GM23248 (cell line): ENCODE results near the gene TOPAZ1. TPM values are rescaled to one million over a fixed set of nuclear protein-coding genes. Genes with fewer than 3 reads are reported as not detected.

Experiments
- DNase-seq: peaks from one replicate; pipeline ENCODE4 v3.0.0-alpha.2; 2015
- H2AFZ ChIP-seq: fragments of 200-600 bp; sonication (generic); 2 replicates; pipeline ENCODE4 v1.6.1; 2016; ENCODE audit warnings: antibody characterized with exemption
- H3F3A ChIP-seq: fragments of 200-600 bp; sonication (generic); 2 replicates; pipeline ENCODE4 v1.6.1; 2016; ENCODE audit warnings: mild to moderate bottlenecking, antibody characterized with exemption, mixed run types; ENCODE audit not compliant: insufficient read depth
- H3K27ac ChIP-seq: fragments of 200-600 bp; sonication (generic); 2 replicates; pipeline ENCODE4 v1.5.1; 2016; ENCODE audit warnings: mild to moderate bottlenecking
- H3K27me3 ChIP-seq: fragments of 200-600 bp; sonication (generic); replicated peaks from 2 replicates; pipeline ENCODE4 v1.6.1; 2016; ENCODE audit warnings: mild to moderate bottlenecking; ENCODE audit not compliant: insufficient read depth
- H3K36me3 ChIP-seq: fragments of 200-600 bp; sonication (generic); 2 replicates; pipeline ENCODE4 v1.6.1; 2016; ENCODE audit warnings: low read depth, mild to moderate bottlenecking
- H3K4me1 ChIP-seq: fragments of 200-600 bp; sonication (generic); 2 replicates; pipeline ENCODE4 v1.6.1; 2016; ENCODE audit warnings: mild to moderate bottlenecking; ENCODE audit not compliant: insufficient read depth
- H3K4me2 ChIP-seq: fragments of 200-600 bp; sonication (generic); one replicate; pipeline ENCODE4 v1.6.1; 2016; ENCODE audit warnings: mild to moderate bottlenecking; ENCODE audit not compliant: unreplicated experiment
- H3K4me3 ChIP-seq: fragments of 200-600 bp; sonication (generic); 2 replicates; pipeline ENCODE4 v1.5.1; 2016; ENCODE audit warnings: mild to moderate bottlenecking
- H3K79me2 ChIP-seq: fragments of 200-600 bp; sonication (generic); 2 replicates; pipeline ENCODE4 v1.6.1; 2016; ENCODE audit warnings: mild to moderate bottlenecking; ENCODE audit not compliant: insufficient read depth
- H3K9ac ChIP-seq: fragments of 200-600 bp; sonication (generic); 2 replicates; pipeline ENCODE4 v1.6.1; 2016; ENCODE audit warnings: mild to moderate bottlenecking
- H3K9me2 ChIP-seq: fragments of 200-600 bp; sonication (generic); 2 replicates; pipeline ENCODE4 v1.6.1; 2016; ENCODE audit warnings: mixed run types, mild to moderate bottlenecking, moderate library complexity; ENCODE audit not compliant: insufficient read depth
- H3K9me3 ChIP-seq: fragments of 200-600 bp; sonication (generic); one replicate; pipeline ENCODE4 v1.6.1; 2017; ENCODE audit warnings: low read depth
- H4K20me1 ChIP-seq: fragments of 200-600 bp; sonication (generic); 2 replicates; pipeline ENCODE4 v1.6.0; 2016; ENCODE audit not compliant: insufficient read depth
- EZH2 ChIP-seq: fragments of 200-600 bp; sonication (generic); IDR thresholded peaks from 2 replicates; pipeline ENCODE4 v1.6.1; 2018; ENCODE audit warnings: antibody characterized with exemption, mild to moderate bottlenecking; ENCODE audit not compliant: insufficient read depth, poor library complexity, severe bottlenecking
- EZH2phosphoT487 ChIP-seq: fragments of 200-600 bp; sonication (generic); IDR thresholded peaks from 2 replicates; pipeline ENCODE4 v1.6.1; 2018; ENCODE audit warnings: antibody characterized with exemption, moderate library complexity, mild to moderate bottlenecking, low read depth; ENCODE audit not compliant: insufficient read depth
- WGBS, 2 experiments: methylation state at CpG; one replicate each; pipeline ENCODE4 v1.1.6; 2015 to 2017; ENCODE audit warnings: low lambda C conversion rate in 2 of 2, low coverage in 1 of 2; ENCODE audit errors: missing lambda C conversion rate in 2 of 2; 5-methylcytosine and 5-hydroxymethylcytosine counted together
- in situ Hi-C: fragments of 300-500 bp; cut with MboI; formaldehyde crosslinking; loops from 2 replicates; pipeline ENCODE4 v1.15.0; 2020
- polyA plus RNA-seq: library from polyadenylated mRNA; unstranded; fragments of >200 nt; fragmentation: Nextera tagmentation; extraction: Ambion mirVana; gene quantifications from 2 replicates; pipeline ENCODE4 v1.2.1, GENCODE V29; 2016
- total RNA-seq: library from RNA; depleted of rRNA; stranded (reverse); fragments of >200 nt; shearing (Covaris generic); gene quantifications from 2 replicates; pipeline ENCODE4 v1.2.3, GENCODE V29; 2014

Gene TOPAZ1
- total and polyA plus RNA-seq, 2 experiments from 2014 or later, result not detected

DNA sequence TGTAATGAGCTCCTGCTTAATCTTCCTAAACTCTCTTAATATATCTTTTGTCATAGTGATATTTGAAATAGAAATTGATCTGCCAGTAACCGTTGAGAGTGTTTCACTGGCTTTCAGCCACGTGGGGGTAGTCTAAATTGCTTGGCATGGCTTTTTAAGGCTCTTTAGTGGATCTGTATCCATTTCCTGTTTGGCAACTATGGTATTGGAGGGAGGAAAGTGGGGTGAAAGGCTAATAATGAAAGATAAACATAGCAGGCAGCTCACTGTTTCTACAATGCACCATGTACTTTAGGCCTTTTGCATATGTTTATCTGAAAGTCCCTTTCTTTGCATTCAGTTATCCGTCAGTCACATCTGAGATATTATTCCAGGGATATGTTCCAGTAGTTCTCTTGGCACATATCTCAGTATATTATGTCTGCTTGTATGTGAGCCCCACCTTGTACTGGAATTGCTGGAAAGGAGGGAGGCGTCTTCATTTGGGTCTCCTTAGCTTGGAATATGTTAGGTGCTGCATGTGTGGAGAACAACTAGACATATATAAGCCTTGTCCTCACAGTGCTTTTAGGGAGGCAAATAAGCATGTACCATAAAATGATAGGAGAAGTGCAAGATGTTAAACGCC lies 10.8 kb downstream of the TOPAZ1 start:
- Histone ChIP-seq H3K79me2 (no peaks in the 10 kb centered on the region), H3K4me2 (no peak overlapping the region), H3K27ac (no peak overlapping the region), H3K9me2 (no peaks in the 10 kb centered on the region), H3K9me3 (no peaks in the 10 kb centered on the region), H3K36me3 (no peaks in the 10 kb centered on the region), H2AFZ (no peak overlapping the region), H3K27me3 (no peaks in the 10 kb centered on the region), H3K4me3 (no peak overlapping the region), H3F3A (no peaks in the 10 kb centered on the region), H3K4me1 (no peaks in the 10 kb centered on the region), H4K20me1 (no peaks in the 10 kb centered on the region), H3K9ac (no peak overlapping the region)
- 28 to 30% methylated on average over 5 of the region's 5 CpGs for WGBS, 2 experiments
- no peak for DNase-seq
- in situ Hi-C loops, result no loop called here
- TF ChIP-seq EZH2phosphoT487 (no peak), EZH2 (no peak)

- H3K4me1 ChIP-seq, result no peaks in the 10 kb centered on the region
- in situ Hi-C loops, result no loop called here
- H3K4me3 ChIP-seq, result no peak overlapping the region
- H3K9me2 ChIP-seq, result no peaks in the 10 kb centered on the region
- TF ChIP-seq EZH2phosphoT487, result no peak
- no peak for TF ChIP-seq EZH2
- no peak for DNase-seq
- H4K20me1 ChIP-seq, result no peaks in the 10 kb centered on the region
- no peaks in the 10 kb centered on the region for H3F3A ChIP-seq
- H3K79me2 ChIP-seq, result no peaks in the 10 kb centered on the region
- no peaks in the 10 kb centered on the region; the same call in 1 of the 2 replicates for H3K27me3 ChIP-seq
- no peak overlapping the region for H2AFZ ChIP-seq
- H3K9me3 ChIP-seq, result no peaks in the 10 kb centered on the region
- no peak overlapping the region for H3K4me2 ChIP-seq
- WGBS, 2 experiments, result 47 to 64% methylated on average over 1 of the region's 1 CpG
- no peak overlapping the region for H3K9ac ChIP-seq
- no peaks in the 10 kb centered on the region for H3K36me3 ChIP-seq
- no peak overlapping the region for H3K27ac ChIP-seq
These were observed 17.7 kb downstream of the TOPAZ1 start for GRCh38 chr3:44259404-44259803.

DNA sequence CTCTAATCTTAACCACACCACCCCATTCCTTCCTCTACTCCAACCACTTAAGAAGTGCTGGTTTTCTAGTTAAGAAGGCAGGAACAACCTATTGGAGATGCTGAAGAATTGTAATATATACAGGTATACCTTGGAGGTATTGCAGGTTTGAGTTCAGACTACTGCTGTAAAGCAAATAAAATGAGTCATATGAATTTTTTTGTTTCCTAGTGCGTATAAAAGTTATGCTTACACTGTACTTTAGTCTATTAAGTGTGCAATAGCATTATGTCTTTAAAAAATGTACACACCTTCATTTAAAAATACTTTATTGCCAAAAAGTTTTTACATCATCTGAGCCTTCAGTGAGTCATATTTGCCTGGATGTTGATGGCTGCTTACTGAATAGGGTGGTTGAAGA lies 22.5 kb downstream of the TOPAZ1 start:
- H3K9me3 ChIP-seq, result no peaks in the 10 kb centered on the region

DNA sequence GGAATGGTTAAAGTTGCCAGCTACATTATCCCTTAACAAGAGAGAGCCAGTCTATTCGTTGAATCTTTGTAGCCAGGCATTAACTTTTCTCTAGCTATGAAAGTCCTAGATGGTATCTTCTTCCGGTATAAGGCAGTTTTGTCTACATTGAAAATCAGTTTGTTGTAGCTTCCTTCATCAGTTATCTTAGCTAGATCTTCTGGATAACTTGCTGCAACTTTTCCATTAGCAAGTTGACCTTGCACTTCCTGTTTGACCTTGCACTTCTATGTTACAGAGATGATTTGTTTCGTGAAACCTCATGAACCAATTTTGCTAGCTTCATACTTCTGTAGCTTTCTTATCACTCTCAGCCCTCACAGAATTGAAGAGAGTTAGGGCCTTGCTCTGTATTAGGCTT lies 24.1 kb downstream of the TOPAZ1 start:
- TF ChIP-seq EZH2 (no peak), EZH2phosphoT487 (no peak)
- no peak overlapping the region for H3K9ac ChIP-seq
- no peaks in the 10 kb centered on the region for H4K20me1 ChIP-seq
- 39 to 42% methylated on average over 3 of the region's 3 CpGs for WGBS, 2 experiments
- in situ Hi-C loops, result no loop called here
- H3K9me3 ChIP-seq, result no peaks in the 10 kb centered on the region
- no peaks in the 10 kb centered on the region for H3K79me2 ChIP-seq
- no peaks in the 10 kb centered on the region for H3F3A ChIP-seq
- no peaks in the 10 kb centered on the region for H3K36me3 ChIP-seq
- H3K9me2 ChIP-seq, result no peaks in the 10 kb centered on the region
- no peaks in the 10 kb centered on the region for H3K4me1 ChIP-seq
- no peak overlapping the region for H3K4me2 ChIP-seq
- H2AFZ ChIP-seq, result no peak overlapping the region
- no peak overlapping the region for H3K4me3 ChIP-seq
- no peak for DNase-seq
- H3K27me3 ChIP-seq, result peaks cover 5% of the 10 kb centered on the region; the same call in 1 of the 2 replicates
- H3K27ac ChIP-seq, result no peak overlapping the region

More for the DNA sequence above, 22.5 kb downstream of the TOPAZ1 start:
- no peaks in the 10 kb centered on the region for H3K4me1 ChIP-seq
- H3F3A ChIP-seq, result no peaks in the 10 kb centered on the region
- 13 to 24% methylated on average over 1 of the region's 1 CpG for WGBS, 2 experiments
- H3K9me2 ChIP-seq, result no peaks in the 10 kb centered on the region
- H3K27ac ChIP-seq, result no peak overlapping the region
- H3K36me3 ChIP-seq, result no peaks in the 10 kb centered on the region
- in situ Hi-C loops, result no loop called here
- H3K27me3 ChIP-seq, result peaks cover 3% of the 10 kb centered on the region; the same call in 1 of the 2 replicates
- no peak for DNase-seq
- H3K4me2 ChIP-seq, result no peak overlapping the region
- H3K9ac ChIP-seq, result no peak overlapping the region
- H3K79me2 ChIP-seq, result no peaks in the 10 kb centered on the region
- no peak overlapping the region for H2AFZ ChIP-seq
- TF ChIP-seq EZH2 (no peak), EZH2phosphoT487 (no peak)
- no peaks in the 10 kb centered on the region for H4K20me1 ChIP-seq
- no peak overlapping the region for H3K4me3 ChIP-seq

DNA sequence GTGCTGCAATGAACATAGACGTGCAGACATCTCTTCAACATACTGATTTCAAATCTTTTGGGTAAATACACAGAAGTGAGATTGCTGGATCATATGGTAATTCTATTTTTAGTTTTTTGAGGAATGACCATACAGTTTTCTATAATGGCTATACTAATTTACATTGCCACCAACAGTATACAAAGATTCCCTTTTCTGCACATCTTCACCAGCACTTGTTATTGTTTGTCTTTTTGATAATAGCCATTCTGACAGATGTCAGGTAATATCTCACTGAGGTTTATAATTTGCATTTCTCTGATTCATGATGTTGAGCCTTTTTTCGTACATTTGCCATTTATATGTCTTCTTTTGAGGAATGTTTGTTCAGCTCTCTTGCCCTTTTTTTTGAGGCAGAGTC lies 30.5 kb downstream of the TOPAZ1 start:
- Histone ChIP-seq H3K36me3 (no peaks in the 10 kb centered on the region), H3K27me3 (0 out of 2 replicates have a peak, but pooled peaks cover 10% of the 10 kb centered on the region), H3K9me2 (no peaks in the 10 kb centered on the region), H3K9me3 (no peaks in the 10 kb centered on the region), H3K27ac (no peak overlapping the region), H3K4me2 (no peak overlapping the region), H3K9ac (no peak overlapping the region), H3K4me3 (no peak overlapping the region), H3F3A (no peaks in the 10 kb centered on the region), H4K20me1 (no peaks in the 10 kb centered on the region), H2AFZ (no peak overlapping the region), H3K79me2 (no peaks in the 10 kb centered on the region), H3K4me1 (no peaks in the 10 kb centered on the region)
- no peak for DNase-seq
- TF ChIP-seq EZH2phosphoT487 (no peak), EZH2 (no peak)
- in situ Hi-C loops, result no loop called here
- WGBS, 2 experiments, result 20 to 30% methylated on average over 2 of the region's 2 CpGs
